Upper lobe of left lung (tissue), 4 donors: ENCODE measurements around the gene FAM241B.

ENCODE experiments used
- EP300 ChIP-seq, 4 donors: sonication (generic); formaldehyde crosslinking; IDR thresholded peaks; one replicate each; pipeline ENCODE4 v1.5.1; 2017; ENCODE audit warnings: antibody characterized with exemption in 4 of 4, control low read depth in 2 of 4
- POLR2AphosphoS5 ChIP-seq, 2 donors: sonication (generic); formaldehyde crosslinking; IDR thresholded peaks; one replicate each; pipeline ENCODE4 v1.5.1; 2017; ENCODE audit warnings: antibody characterized with exemption in 2 of 2
- TF ChIP-seq, protein P1 (sequence below), 6 experiments: fragments of 450-650 bp in 4 of 6; fragments of 200-600 bp in 2 of 6; sonication (generic) in 2 of 6; IDR thresholded peaks; one replicate each; pipeline ENCODE4 v1.5.1; 2016 to 2019; ENCODE audit warnings: antibody characterized with exemption in 6 of 6

DNA sequence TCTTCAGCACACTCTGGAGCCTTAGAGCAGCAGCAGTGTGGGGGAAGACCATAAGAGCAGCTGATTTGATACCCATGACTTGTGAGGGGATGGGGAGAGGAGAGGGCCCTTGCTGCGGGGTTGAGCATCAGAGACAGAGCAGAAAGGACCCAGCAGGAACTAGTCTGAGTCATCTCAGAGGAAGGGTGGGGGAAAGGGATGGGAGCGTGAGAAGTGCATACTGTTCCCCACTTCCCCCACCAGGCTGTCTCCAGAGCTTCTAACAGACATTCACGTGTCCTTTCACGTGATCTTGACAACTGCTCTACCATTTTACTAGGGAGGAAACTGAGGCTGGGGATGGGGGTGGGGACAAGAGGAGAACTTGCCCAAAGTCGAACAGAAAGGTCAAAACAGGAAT is 38.7 kb downstream of the FAM241B start:
- TF ChIP-seq POLR2AphosphoS5 (IDR thresholded peaks at IDR 0.05) (no peak), EP300 (IDR thresholded peaks at IDR 0.05) (no peak)
- TF ChIP-seq, protein P1, sequence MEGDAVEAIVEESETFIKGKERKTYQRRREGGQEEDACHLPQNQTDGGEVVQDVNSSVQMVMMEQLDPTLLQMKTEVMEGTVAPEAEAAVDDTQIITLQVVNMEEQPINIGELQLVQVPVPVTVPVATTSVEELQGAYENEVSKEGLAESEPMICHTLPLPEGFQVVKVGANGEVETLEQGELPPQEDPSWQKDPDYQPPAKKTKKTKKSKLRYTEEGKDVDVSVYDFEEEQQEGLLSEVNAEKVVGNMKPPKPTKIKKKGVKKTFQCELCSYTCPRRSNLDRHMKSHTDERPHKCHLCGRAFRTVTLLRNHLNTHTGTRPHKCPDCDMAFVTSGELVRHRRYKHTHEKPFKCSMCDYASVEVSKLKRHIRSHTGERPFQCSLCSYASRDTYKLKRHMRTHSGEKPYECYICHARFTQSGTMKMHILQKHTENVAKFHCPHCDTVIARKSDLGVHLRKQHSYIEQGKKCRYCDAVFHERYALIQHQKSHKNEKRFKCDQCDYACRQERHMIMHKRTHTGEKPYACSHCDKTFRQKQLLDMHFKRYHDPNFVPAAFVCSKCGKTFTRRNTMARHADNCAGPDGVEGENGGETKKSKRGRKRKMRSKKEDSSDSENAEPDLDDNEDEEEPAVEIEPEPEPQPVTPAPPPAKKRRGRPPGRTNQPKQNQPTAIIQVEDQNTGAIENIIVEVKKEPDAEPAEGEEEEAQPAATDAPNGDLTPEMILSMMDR (IDR thresholded peaks at IDR 0.05), result no peak
